MCF 10A (cell line): ENCODE measurements around the gene SHC2. TPM values are rescaled to one million over a fixed set of nuclear protein-coding genes. Genes with fewer than 3 reads are reported as not detected.

Source experiments
- BruUV-seq: library from RNA; stranded (reverse); fragments of 400-500 nt; replicated peaks from 2 replicates; lab custom pipeline; 2021; lab: Mats Ljungman, UMichigan
- CTCF ChIA-PET: fragments of 300-600 bp; sonication (Branson Sonifier 250); formaldehyde crosslinking; extraction: SDS; loops from one replicate; lab custom pipeline; 2021; ENCODE audit warnings: antibody characterized with exemption, inconsistent platforms; lab: Yijun Ruan, JAX
- POLR2A ChIA-PET: fragments of 300-600, 350-650 bp; sonication (Branson Sonifier 250); formaldehyde crosslinking; extraction: SDS; loops from one replicate; lab custom pipeline; 2020; ENCODE audit warnings: antibody characterized with exemption, inconsistent platforms; lab: Yijun Ruan, JAX
- DNase-seq: peaks from one replicate; pipeline ENCODE4 v3.0.0-alpha.2; 2018; ENCODE audit not compliant: unreplicated experiment
- H3K27ac Mint-ChIP-seq: one replicate; pipeline ENCODE4 v1.8.0; 2022; ENCODE audit warnings: mild to moderate bottlenecking, low read depth, mixed read lengths; ENCODE audit not compliant: unreplicated experiment
- H3K27me3 Mint-ChIP-seq: one replicate; pipeline ENCODE4 v1.8.0; 2022; ENCODE audit warnings: mixed read lengths; ENCODE audit not compliant: insufficient read depth, unreplicated experiment
- H3K36me3 Mint-ChIP-seq: one replicate; pipeline ENCODE4 v1.8.0; 2022; ENCODE audit warnings: mild to moderate bottlenecking, moderate library complexity, mixed read lengths; ENCODE audit not compliant: insufficient read depth, unreplicated experiment
- H3K4me1 Mint-ChIP-seq: one replicate; pipeline ENCODE4 v1.8.0; 2022; ENCODE audit warnings: mixed read lengths; ENCODE audit not compliant: insufficient read depth, unreplicated experiment
- H3K4me3 Mint-ChIP-seq: one replicate; pipeline ENCODE4 v1.8.0; 2022; ENCODE audit warnings: mild to moderate bottlenecking, moderate library complexity, mixed read lengths; ENCODE audit not compliant: unreplicated experiment
- H3K9me3 Mint-ChIP-seq: one replicate; pipeline ENCODE4 v1.8.0; 2022; ENCODE audit warnings: mixed read lengths; ENCODE audit not compliant: unreplicated experiment
- intact Hi-C: fragments of 100-400 bp; cut with micrococcal nuclease; formaldehyde crosslinking; loops from 2 replicates; pipeline ENCODE4 v1.14.1; 2022
- total RNA-seq: library from RNA; stranded (reverse); gene quantifications from 2 replicates; pipeline ENCODE4 v1.2.3, GENCODE V29; 2022
- TF ChIP-seq, protein P1 (sequence below): fragments of 200-600 bp; IDR thresholded peaks from one replicate; pipeline ENCODE4 v1.8.0; 2022; ENCODE audit warnings: antibody characterized with exemption, mild to moderate bottlenecking; ENCODE audit not compliant: unreplicated experiment

The SHC2 gene
- total RNA-seq, 1 experiment from 2014 or later, result 0.77 TPM

DNA sequence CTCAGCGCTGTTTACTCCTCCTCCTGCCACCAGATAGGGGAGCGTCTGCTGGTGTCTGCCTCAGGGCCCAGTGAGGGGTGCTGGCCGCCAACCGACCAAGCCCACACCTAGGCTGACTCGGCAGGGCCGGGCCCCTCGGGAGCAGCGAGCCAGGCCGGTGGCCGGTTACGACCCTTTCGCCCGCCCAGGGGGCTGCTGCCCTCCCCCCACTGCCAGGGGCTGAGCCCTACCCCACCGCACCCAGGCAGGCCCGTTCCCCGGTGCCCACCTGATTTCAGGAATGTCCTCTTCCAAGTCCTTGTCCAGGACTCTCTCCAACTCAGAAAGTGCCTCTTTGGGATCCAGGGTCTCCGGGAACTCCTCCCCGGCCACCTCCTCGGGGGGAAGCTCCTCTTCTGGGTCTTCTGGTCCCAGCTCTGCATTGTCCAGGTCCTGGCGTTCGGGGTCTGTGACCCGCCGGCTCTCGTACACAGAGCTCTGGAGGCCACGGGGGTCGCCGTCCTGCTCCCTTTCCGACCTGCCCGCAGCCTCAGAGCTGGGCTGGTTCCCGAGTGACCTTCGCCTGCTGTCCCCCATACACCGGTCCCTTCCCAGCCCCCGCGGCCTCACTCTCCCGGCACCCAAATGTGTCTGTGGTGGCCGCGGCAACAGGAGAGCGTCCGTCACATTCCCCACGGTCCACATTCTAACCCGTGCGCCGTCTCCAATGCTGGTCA lies 85.3 kb downstream of the SHC2 start:
- Mint-ChIP-seq H3K27me3 (no peaks in the 10 kb centered on the region), H3K4me3 (no peak overlapping the region), H3K4me1 (peaks cover 10% of the 10 kb centered on the region), H3K27ac (no peak overlapping the region), H3K9me3 (peaks cover 3% of the 10 kb centered on the region), H3K36me3 (no peaks in the 10 kb centered on the region)
- TF ChIP-seq, protein P1, sequence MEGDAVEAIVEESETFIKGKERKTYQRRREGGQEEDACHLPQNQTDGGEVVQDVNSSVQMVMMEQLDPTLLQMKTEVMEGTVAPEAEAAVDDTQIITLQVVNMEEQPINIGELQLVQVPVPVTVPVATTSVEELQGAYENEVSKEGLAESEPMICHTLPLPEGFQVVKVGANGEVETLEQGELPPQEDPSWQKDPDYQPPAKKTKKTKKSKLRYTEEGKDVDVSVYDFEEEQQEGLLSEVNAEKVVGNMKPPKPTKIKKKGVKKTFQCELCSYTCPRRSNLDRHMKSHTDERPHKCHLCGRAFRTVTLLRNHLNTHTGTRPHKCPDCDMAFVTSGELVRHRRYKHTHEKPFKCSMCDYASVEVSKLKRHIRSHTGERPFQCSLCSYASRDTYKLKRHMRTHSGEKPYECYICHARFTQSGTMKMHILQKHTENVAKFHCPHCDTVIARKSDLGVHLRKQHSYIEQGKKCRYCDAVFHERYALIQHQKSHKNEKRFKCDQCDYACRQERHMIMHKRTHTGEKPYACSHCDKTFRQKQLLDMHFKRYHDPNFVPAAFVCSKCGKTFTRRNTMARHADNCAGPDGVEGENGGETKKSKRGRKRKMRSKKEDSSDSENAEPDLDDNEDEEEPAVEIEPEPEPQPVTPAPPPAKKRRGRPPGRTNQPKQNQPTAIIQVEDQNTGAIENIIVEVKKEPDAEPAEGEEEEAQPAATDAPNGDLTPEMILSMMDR, result no peak
- DNase-seq, result no peak
- CTCF ChIA-PET, result no interaction called here
- no TSS peak for BruUV-seq
- intact Hi-C loops, result no loop called here
- POLR2A ChIA-PET, result no interaction called here

DNA sequence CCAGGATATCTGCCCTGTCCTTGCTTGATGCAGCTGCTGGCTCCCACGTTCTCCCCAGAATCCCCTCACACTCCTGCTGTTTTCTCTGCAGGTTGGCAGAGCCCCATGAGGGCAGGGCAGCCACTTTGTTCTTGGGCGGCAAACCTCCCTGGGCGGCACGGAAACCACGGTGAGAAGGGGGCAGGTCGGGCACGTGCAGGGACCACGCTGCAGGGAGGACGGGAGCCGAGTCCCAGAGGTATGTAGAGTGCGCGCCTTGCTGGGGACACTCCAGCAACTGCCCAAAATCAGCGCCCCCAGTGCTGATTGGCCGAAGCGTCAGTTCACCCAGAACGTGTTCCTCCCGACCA lies 86.0 kb downstream of the SHC2 start:
- no peaks in the 10 kb centered on the region for H3K9me3 Mint-ChIP-seq
- H3K36me3 Mint-ChIP-seq, result no peaks in the 10 kb centered on the region
- POLR2A ChIA-PET, result no interaction called here
- TF ChIP-seq, protein P1, result no peak
- H3K27me3 Mint-ChIP-seq, result no peaks in the 10 kb centered on the region
- no peak overlapping the region for H3K4me3 Mint-ChIP-seq
- no peak for DNase-seq
- no peak overlapping the region for H3K27ac Mint-ChIP-seq
- no TSS peak for BruUV-seq
- peaks cover 10% of the 10 kb centered on the region for H3K4me1 Mint-ChIP-seq
- CTCF ChIA-PET, result no interaction called here
- intact Hi-C loops, result no loop called here

DNA sequence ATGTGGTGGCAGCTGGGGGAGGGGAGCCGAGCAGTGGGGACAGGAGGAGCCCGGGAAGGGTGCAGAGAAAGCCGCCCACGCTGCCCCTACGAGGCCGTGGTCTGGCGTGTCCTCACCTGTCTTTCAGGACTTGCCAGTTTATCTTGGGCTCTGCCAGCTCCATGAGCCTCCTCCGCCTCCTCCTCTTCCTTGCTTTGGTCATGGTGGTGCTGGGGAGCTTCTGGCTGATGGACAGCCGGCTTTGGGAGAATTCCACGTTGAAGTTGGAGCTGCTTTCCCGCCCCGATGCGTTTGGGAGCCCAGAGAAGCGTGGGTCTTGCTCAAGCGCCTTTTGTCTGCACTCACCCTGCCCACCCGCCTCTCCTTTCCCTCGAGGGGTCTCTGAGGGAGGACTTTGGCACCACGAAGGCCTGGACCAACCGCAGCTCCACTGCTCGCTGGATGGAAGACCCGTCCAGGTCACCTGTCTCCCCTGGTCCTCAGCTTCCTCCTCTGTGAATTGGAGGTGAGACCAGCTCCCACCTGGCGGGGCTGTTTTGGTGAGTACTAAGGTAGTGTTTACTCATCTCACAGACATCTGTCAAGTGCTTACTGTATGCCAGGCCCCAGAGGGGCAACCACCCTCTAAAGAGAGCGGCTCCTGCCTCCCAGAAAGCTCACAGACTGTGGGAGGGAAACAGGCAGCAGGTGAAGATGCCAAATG lies 86.5 kb downstream of the SHC2 start:
- H3K27ac Mint-ChIP-seq, result no peak overlapping the region

More for the DNA sequence above, 86.5 kb downstream of the SHC2 start:
- CTCF ChIA-PET, result no interaction called here
- POLR2A ChIA-PET, result interaction anchor here (0.5 kb wide), 1 partner anchor 27 kb away, joined by 3 read pairs; no protein-coding TSS in a partner anchor
- intact Hi-C loops, result no loop called here
- DNase-seq, result peak; percentile 41
- no TSS peak for BruUV-seq
- TF ChIP-seq, protein P1, result no peak
- H3K36me3 Mint-ChIP-seq, result no peaks in the 10 kb centered on the region
- H3K9me3 Mint-ChIP-seq, result no peaks in the 10 kb centered on the region
- no peak overlapping the region for H3K4me3 Mint-ChIP-seq
- peaks cover 10% of the 10 kb centered on the region for H3K4me1 Mint-ChIP-seq
- peaks cover 2% of the 10 kb centered on the region for H3K27me3 Mint-ChIP-seq
